SH-SY5Y (cell line): ENCODE data around the gene C5orf24.

Experiments
- GATA2 ChIP-seq: IDR thresholded peaks from 2 replicates; pipeline ENCODE4 v1.6.1; 2011; ENCODE audit warnings: mild to moderate bottlenecking, low read depth, low read length
- GATA3 ChIP-seq: IDR thresholded peaks from 2 replicates; pipeline ENCODE4 v1.6.1; 2011; ENCODE audit warnings: low read depth, mild to moderate bottlenecking, low read length, moderate library complexity

C5orf24 gene

GRCh38 chr5:134844252-134844651 is 1.5 kb upstream of the C5orf24 start:
- TF ChIP-seq GATA2 = no peak
- TF ChIP-seq GATA3 = no peak

GRCh38 chr5:134845335-134845851 is 375 bp upstream of the C5orf24 start:
- TF ChIP-seq GATA2 = no peak
- TF ChIP-seq GATA3 = no peak

DNA sequence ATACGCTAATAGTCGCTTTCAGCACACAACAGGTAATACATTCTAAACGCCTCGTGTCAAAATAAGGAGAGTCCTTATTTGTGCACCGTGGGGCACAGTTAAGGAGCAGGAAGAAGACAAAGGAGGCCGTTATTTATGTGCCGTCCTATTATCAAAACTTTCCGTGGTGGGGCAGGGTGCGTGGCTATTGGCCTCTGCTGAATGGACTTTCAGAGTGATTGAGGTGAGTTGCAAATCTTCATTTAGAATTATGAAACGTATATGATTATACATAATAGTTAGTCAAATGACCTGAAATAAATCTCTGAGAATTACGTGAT is 833 bp downstream of the C5orf24 start:
- TF ChIP-seq GATA3 (no peak), GATA2 (no peak)

- TF ChIP-seq GATA3 (no peak), GATA2 (no peak)
These were observed 5.6 kb downstream of the C5orf24 start for GRCh38 chr5:134851307-134851923.

- TF ChIP-seq GATA2 (no peak), GATA3 (no peak)
These were observed 11.6 kb downstream of the C5orf24 start for GRCh38 chr5:134857401-134857800.

DNA sequence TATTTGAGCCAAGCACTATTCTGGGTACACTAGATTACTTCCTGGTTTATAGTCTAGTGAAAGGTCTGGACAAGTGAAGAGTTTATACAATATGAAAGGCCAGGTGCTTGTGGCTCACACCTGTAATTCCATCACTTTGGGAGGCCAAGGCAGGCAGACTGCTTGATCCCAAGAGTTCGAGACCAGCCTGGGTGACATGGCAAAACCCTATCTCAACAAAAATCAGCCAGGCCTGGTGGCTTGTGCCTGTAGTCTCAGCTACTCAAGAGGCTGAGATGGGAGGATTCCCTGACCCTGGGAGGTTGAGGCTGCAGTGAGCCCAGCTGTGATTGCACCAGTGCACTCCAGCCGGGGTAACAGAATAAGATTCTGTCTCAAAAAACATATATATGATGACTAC is 18.9 kb downstream of the C5orf24 start:
- TF ChIP-seq GATA3 = no peak
- no peak for TF ChIP-seq GATA2

GRCh38 chr5:134873494-134873893 is 27.7 kb downstream of the C5orf24 start:
- TF ChIP-seq GATA2 (no peak), GATA3 (no peak)

DNA sequence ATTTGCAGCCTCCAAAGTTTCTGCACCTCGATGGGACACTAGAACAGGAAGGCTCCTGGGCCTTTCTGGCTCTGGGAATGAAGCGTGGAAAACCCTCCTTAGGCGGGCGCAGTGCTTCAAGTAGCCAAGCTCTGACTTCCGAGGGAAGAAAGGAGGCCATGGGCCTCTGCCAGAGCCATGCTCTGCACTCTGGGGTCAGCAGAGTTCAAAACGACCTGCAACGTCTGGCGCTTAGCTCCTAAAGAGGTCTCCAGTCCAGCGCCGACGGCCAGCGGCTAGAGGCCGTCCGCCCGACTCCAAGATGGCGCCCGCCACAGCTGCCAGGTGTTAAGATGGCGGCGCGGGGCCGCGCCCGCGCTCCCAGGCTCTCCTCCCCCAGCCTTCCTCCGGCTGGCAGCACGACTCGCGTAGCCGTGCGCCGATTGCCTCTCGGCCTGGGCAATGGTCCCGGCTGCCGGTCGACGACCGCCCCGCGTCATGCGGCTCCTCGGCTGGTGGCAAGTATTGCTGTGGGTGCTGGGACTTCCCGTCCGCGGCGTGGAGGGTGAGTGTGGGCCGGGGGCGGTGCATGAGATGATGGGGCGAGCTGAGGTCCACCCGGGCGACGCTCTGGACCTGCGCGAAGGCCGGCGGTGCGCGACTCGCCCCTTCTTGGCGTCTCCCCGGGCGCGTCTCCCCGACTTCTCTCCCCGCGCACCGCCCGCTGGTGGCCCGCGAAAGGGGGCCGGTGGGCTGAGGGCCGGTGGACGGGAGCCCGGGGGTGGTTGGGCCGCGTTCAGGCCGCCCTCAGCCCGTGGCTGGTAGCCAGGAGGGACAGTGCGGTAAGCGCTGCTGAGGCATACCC is 28.4 kb downstream of the C5orf24 start, which contains the start of gene TXNDC15:
Gene TXNDC15 (plus strand): TSS at position 385 of the 844 bp plus-strand sequence. CDS start 57 bp downstream, at position 442.
- TF ChIP-seq GATA3 = no peak
- TF ChIP-seq GATA2 = no peak; the same call in 1 of the 2 replicates

- TF ChIP-seq GATA2 (no peak), GATA3 (no peak)
These were observed 29.3 kb downstream of the C5orf24 start for GRCh38 chr5:134874831-134875655.

- TF ChIP-seq GATA2 (no peak), GATA3 (no peak)
These were observed 31.4 kb downstream of the C5orf24 start for GRCh38 chr5:134877159-134877558.

DNA sequence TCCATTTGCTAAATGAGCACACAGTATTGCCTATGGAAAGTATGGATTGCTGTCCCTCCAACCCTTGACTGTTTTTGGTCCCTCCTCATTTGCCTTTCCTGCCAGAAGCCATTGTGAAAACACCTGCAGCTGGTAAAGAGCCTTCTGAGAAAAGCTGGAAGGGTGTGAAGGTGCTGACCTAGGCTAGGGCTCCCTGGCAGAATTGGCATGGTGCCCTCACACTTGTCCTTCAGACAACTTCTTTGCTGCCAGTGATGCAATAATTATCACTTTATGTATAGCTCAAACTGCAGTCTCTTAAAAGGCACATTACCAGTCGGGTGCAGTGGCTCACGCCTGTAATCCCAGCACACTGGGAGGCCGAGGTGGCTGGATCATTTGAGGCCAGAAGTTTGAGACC is 32.6 kb downstream of the C5orf24 start:
- TF ChIP-seq GATA3 (no peak), GATA2 (no peak)

GRCh38 chr5:134879456-134879855 is 33.7 kb downstream of the C5orf24 start:
- TF ChIP-seq GATA2 (no peak), GATA3 (no peak)

GRCh38 chr5:134887593-134888159 is 41.9 kb downstream of the C5orf24 start:
- TF ChIP-seq GATA3 = no peak
- no peak for TF ChIP-seq GATA2

DNA sequence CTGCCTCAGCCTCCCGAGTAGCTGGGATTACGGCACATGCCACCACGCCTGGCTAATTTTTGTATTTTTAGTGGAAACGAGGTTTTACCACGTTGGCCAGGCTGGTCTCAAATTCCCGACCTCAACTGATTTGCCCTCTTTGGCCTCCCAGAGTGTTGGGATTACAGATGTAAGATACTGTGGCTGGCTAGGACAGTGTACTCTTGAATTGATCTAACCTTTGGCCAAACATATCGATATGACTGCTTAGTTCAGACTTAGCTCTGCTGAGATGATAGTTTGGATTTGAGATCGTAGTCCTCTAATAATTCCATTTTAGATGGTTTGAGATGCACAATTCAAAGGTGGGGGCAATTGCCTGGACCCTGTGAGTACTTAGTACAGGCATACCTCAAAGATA is 43.6 kb downstream of the C5orf24 start:
- TF ChIP-seq GATA3 (no peak), GATA2 (no peak)
